HepG2 (cell line): ENCODE data around the gene MYEOV. TPM values are rescaled to one million over a fixed set of nuclear protein-coding genes. Genes with fewer than 3 reads are reported as not detected.

Source experiments
- ATAC-seq: fragments of 200-7000 bp; cut with Tn5 transposase; 3 replicates; pipeline ENCODE4 v1.9.1; 2020; ENCODE audit warnings: mild to moderate bottlenecking, moderate library complexity
- BruUV-seq: library from RNA; stranded (reverse); fragments of 400-500 nt; replicated peaks from 2 replicates; lab custom pipeline; 2021; lab: Mats Ljungman, UMichigan
- CTCF ChIA-PET: fragments of 300-600 bp; formaldehyde crosslinking; extraction: SDS; loops from one replicate; lab custom pipeline; 2021; ENCODE audit warnings: low total read pairs, inconsistent platforms, low intra/inter-chr PET ratio; lab: Yijun Ruan, JAX
- POLR2A ChIA-PET: fragments of 350-600 bp; sonication (Branson Sonifier 250); formaldehyde crosslinking; loops from one replicate; lab custom pipeline; 2020; ENCODE audit warnings: antibody characterized with exemption, inconsistent platforms; lab: Yijun Ruan, JAX
- DNase-seq: peaks from one replicate; pipeline ENCODE4 v3.0.0-alpha.2; 2015; ENCODE audit warnings: low spot score
- FAIRE-seq: peaks from 3 replicates; lab custom pipeline; 2011; peaks lifted over from hg19 to GRCh38; lab: Jason Lieb, UNC
- H2AFZ ChIP-seq: one replicate; pipeline ENCODE4 v1.6.1; 2011; ENCODE audit warnings: low read length, inconsistent platforms
- H3K27ac ChIP-seq: fragments of 300-600 bp; 3 replicates; pipeline ENCODE4 v1.8.0; 2011; ENCODE audit warnings: mixed run types, mild to moderate bottlenecking, mixed read lengths, low read length, inconsistent platforms; ENCODE audit not compliant: insufficient read depth; ENCODE audit errors: extremely low read length
- H3K27me3 ChIP-seq, 2 experiments: fragments of 200-600 bp in 1 of 2; 2 replicates in 1 of 2; 3 replicates in 1 of 2; pipeline versions ENCODE4 v1.6.0 to v1.8.0; 2011; ENCODE audit warnings: low read length in 2 of 2, mild to moderate bottlenecking in 2 of 2, moderate library complexity in 2 of 2, inconsistent platforms in 1 of 2; ENCODE audit not compliant: insufficient read depth in 2 of 2, control insufficient read depth in 1 of 2
- H3K36me3 ChIP-seq, 2 experiments: fragments of 200-600 bp in 1 of 2; replicated peaks in 1 of 2; 2 replicates in 1 of 2; 3 replicates in 1 of 2; pipeline versions ENCODE4 v1.5.1 to v1.8.0; 2011; ENCODE audit warnings: low read length in 2 of 2, inconsistent platforms in 1 of 2; ENCODE audit not compliant: insufficient read depth in 2 of 2, control insufficient read depth in 1 of 2
- H3K4me1 ChIP-seq: 2 replicates; pipeline ENCODE4 v1.5.1; 2012; ENCODE audit warnings: low read length, inconsistent platforms; ENCODE audit not compliant: insufficient read depth
- H3K4me2 ChIP-seq: 2 replicates; pipeline ENCODE4 v1.6.0; 2011; ENCODE audit warnings: low read depth, low read length, inconsistent platforms
- H3K4me3 ChIP-seq, 3 experiments: fragments of 200-600 bp in 1 of 3; sonication (generic), shearing (Covaris generic) in 1 of 3; replicated peaks in 1 of 3; 2 replicates each; pipeline ENCODE4 v1.5.1; 2011 to 2016; ENCODE audit warnings: low read length in 3 of 3, inconsistent platforms in 2 of 3, low read depth in 2 of 3, mild to moderate bottlenecking in 2 of 3, control low read depth in 1 of 3, mixed read lengths in 1 of 3; ENCODE audit not compliant: insufficient read depth in 1 of 3
- H3K79me2 ChIP-seq: one replicate; pipeline ENCODE4 v1.6.1; 2011; ENCODE audit warnings: low read length, inconsistent platforms; ENCODE audit not compliant: insufficient read depth
- H3K9ac ChIP-seq: 2 replicates; pipeline ENCODE4 v1.6.0; 2011; ENCODE audit warnings: mild to moderate bottlenecking, low read depth, low read length, inconsistent platforms; ENCODE audit not compliant: insufficient read depth
- H3K9me3 ChIP-seq: 2 replicates; pipeline ENCODE4 v1.5.1; 2012; ENCODE audit warnings: mild to moderate bottlenecking, low read length
- H4K20me1 ChIP-seq: 2 replicates; pipeline ENCODE4 v1.6.0; 2011; ENCODE audit warnings: inconsistent platforms, mild to moderate bottlenecking, low read length, moderate library complexity; ENCODE audit not compliant: insufficient read depth
- HNF4G ChIP-seq, 2 experiments: sonication (generic) in 1 of 2; formaldehyde crosslinking in 1 of 2; IDR thresholded peaks; 2 replicates each; pipeline versions ENCODE4 v1.4.0 to v1.6.1; 2011 to 2020; ENCODE audit warnings: borderline replicate concordance in 2 of 2, low read depth in 2 of 2, mild to moderate bottlenecking in 2 of 2, low read length in 1 of 2, missing genetic modification reagents in 1 of 2, moderate library complexity in 1 of 2
- KLF13 ChIP-seq: sonication (generic); formaldehyde crosslinking; IDR thresholded peaks from 2 replicates; pipeline ENCODE4 v1.4.0; 2020; ENCODE audit warnings: mild to moderate bottlenecking, missing genetic modification reagents
- KLF15 ChIP-seq: sonication (generic); formaldehyde crosslinking; IDR thresholded peaks from 2 replicates; pipeline ENCODE4 v1.8.1; 2023; ENCODE audit warnings: borderline replicate concordance, mild to moderate bottlenecking, inconsistent platforms, missing genetic modification reagents, mixed read lengths
- MTF1 ChIP-seq: sonication (generic); formaldehyde crosslinking; IDR thresholded peaks from 2 replicates; pipeline ENCODE4 v1.5.0; 2020; ENCODE audit warnings: missing genetic modification reagents
- MTF2 ChIP-seq: sonication (generic); formaldehyde crosslinking; IDR thresholded peaks from 2 replicates; pipeline ENCODE4 v1.5.0; 2020; ENCODE audit warnings: missing genetic modification reagents, borderline replicate concordance
- MZF1 ChIP-seq: sonication (generic); formaldehyde crosslinking; IDR thresholded peaks from 2 replicates; pipeline ENCODE4 v1.8.1; 2023; ENCODE audit warnings: mild to moderate bottlenecking, missing genetic modification reagents, borderline replicate concordance
- NR1H2 ChIP-seq: sonication (generic); formaldehyde crosslinking; IDR thresholded peaks from 2 replicates; pipeline ENCODE4 v1.8.1; 2022; ENCODE audit warnings: low read depth, missing genetic modification reagents, borderline replicate concordance
- SMAD1 ChIP-seq: sonication (generic); formaldehyde crosslinking; IDR thresholded peaks from 2 replicates; pipeline ENCODE4 v1.4.0; 2020; ENCODE audit warnings: missing genetic modification reagents, low read depth, mild to moderate bottlenecking, borderline replicate concordance
- THAP8 ChIP-seq: sonication (generic); formaldehyde crosslinking; IDR thresholded peaks from 2 replicates; pipeline ENCODE4 v1.5.1; 2020; ENCODE audit warnings: missing genetic modification reagents, mild to moderate bottlenecking, borderline replicate concordance
- U2AF2 ChIP-seq: fragments of 200-400 bp; formaldehyde crosslinking; IDR thresholded peaks from 2 replicates; pipeline ENCODE4 v1.6.1; 2017; ENCODE audit warnings: low read depth, mild to moderate bottlenecking, low read length
- WIZ ChIP-seq: sonication (generic); formaldehyde crosslinking; IDR thresholded peaks from 2 replicates; pipeline ENCODE4 v1.5.1; 2020; ENCODE audit warnings: mild to moderate bottlenecking, missing genetic modification reagents
- ZBTB20 ChIP-seq: sonication (generic); formaldehyde crosslinking; IDR thresholded peaks from 2 replicates; pipeline ENCODE4 v1.8.1; 2023; ENCODE audit warnings: missing genetic modification reagents, low read depth, mild to moderate bottlenecking, borderline replicate concordance
- ZNF263 ChIP-seq: sonication (generic); formaldehyde crosslinking; IDR thresholded peaks from 2 replicates; pipeline ENCODE4 v1.4.0; 2020; ENCODE audit warnings: missing genetic modification reagents
- ZNF841 ChIP-seq: sonication (generic); formaldehyde crosslinking; IDR thresholded peaks from 2 replicates; pipeline ENCODE4 v1.8.1; 2023; ENCODE audit warnings: missing genetic modification reagents, borderline replicate concordance
- ZNF879 ChIP-seq: sonication (generic); formaldehyde crosslinking; IDR thresholded peaks from 2 replicates; pipeline ENCODE4 v1.8.1; 2023; ENCODE audit warnings: missing genetic modification reagents
- WGBS: methylation state at CpG from one replicate; pipeline ENCODE4 v1.1.6; 2017; ENCODE audit warnings: low lambda C conversion rate; 5-methylcytosine and 5-hydroxymethylcytosine counted together
- in situ Hi-C: cut with HindIII; loops from 2 replicates; pipeline ENCODE4 v1.10.0; 2017; ENCODE audit warnings: low pct_unique_long_range_greater_than_20kb; ENCODE audit not compliant: extremely low pct_ligation_motif_present
- intact Hi-C: fragments of 100-400 bp; cut with micrococcal nuclease; formaldehyde crosslinking; loops from one replicate; pipeline ENCODE4 v1.10.0; 2022; ENCODE audit not compliant: unreplicated experiment
- polyA plus RNA-seq, 8 experiments: library from polyadenylated mRNA; depleted of rRNA in 3 of 8; stranded (reverse) in 7 of 8; unstranded in 1 of 8; fragments of >200 nt; fragmentation: Illumina TruSeq in 4 of 8; extraction: Trizol in 4 of 8; gene quantifications; 2 replicates each; pipeline versions ENCODE4 v1.2.1 to v1.2.3, GENCODE V29; 2011 to 2016; ENCODE audit warnings: low read depth in 4 of 8, missing spikeins in 1 of 8, mixed read lengths in 1 of 8; ENCODE audit not compliant: insufficient read depth in 1 of 8
- total RNA-seq, 5 experiments: library from RNA; depleted of rRNA; stranded (reverse); fragments of >200 nt; fragmentation: Illumina TruSeq; extraction: Trizol; gene quantifications; 2 replicates each; pipeline ENCODE4 v1.2.3, GENCODE V29; 2016; ENCODE audit warnings: low read depth in 1 of 5
- TF ChIP-seq, protein P1 (sequence below): sonication (generic); IDR thresholded peaks from 2 replicates; pipeline ENCODE4 v1.6.1; 2016; ENCODE audit warnings: low read depth, borderline replicate concordance
- TF ChIP-seq, protein P2 (sequence below): sonication (generic); formaldehyde crosslinking; IDR thresholded peaks from 2 replicates; pipeline ENCODE4 v1.5.0; 2020; ENCODE audit warnings: mild to moderate bottlenecking, missing genetic modification reagents

The MYEOV gene
- total and polyA plus RNA-seq, 2 of the 13 experiments (the other 11 are each of a cell fraction or from before 2014, with no cell fraction given): 0.33 to 1.8 TPM

GRCh38 chr11:69280451-69280850 is 13.5 kb upstream of the MYEOV start:
- intact Hi-C loops (no loop called here), in situ Hi-C loops (no loop called here)
- FAIRE-seq (no peak), ATAC-seq (no peak), DNase-seq (no peak)
- no peak overlapping the region for H3K4me3 ChIP-seq
- H3K79me2 ChIP-seq: no peaks in the 10 kb centered on the region
- H3K9me3 ChIP-seq: no peaks in the 10 kb centered on the region
- H2AFZ ChIP-seq: no peak overlapping the region
- H3K9ac ChIP-seq: no peak overlapping the region
- ChIA-PET CTCF (no interaction called here), POLR2A (no interaction called here)
- H3K4me1 ChIP-seq: peaks cover 17% of the 10 kb centered on the region
- 50% methylated on average over 2 of the region's 2 CpGs for WGBS
- no peaks in the 10 kb centered on the region for H3K36me3 ChIP-seq
- TF ChIP-seq, protein P1, sequence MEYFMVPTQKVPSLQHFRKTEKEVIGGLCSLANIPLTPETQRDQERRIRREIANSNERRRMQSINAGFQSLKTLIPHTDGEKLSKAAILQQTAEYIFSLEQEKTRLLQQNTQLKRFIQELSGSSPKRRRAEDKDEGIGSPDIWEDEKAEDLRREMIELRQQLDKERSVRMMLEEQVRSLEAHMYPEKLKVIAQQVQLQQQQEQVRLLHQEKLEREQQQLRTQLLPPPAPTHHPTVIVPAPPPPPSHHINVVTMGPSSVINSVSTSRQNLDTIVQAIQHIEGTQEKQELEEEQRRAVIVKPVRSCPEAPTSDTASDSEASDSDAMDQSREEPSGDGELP: no peak
- TF ChIP-seq WIZ (CRISPR knock-in tag): no peak
- no peak for TF ChIP-seq THAP8
- no peak for TF ChIP-seq SMAD1 (CRISPR knock-in tag)
- TF ChIP-seq ZNF263 (CRISPR knock-in tag): no peak
- TF ChIP-seq ZNF879 (CRISPR knock-in tag): no peak
- no peak for TF ChIP-seq KLF13 (CRISPR knock-in tag)
- TF ChIP-seq MZF1: no peak
- no peak for TF ChIP-seq MTF2
- no peak for TF ChIP-seq ZNF841
- TF ChIP-seq HNF4G (IDR thresholded peaks at IDR 0.05; ENCODE audit: borderline replicate concordance, low read depth, low read length): no peak
- TF ChIP-seq HNF4G (CRISPR knock-in tag; IDR thresholded peaks at IDR 0.05; ENCODE audit: borderline replicate concordance, low read depth): no peak
- no peak for TF ChIP-seq NR1H2 (CRISPR knock-in tag)
- no peak for TF ChIP-seq ZBTB20
- no peak for TF ChIP-seq MTF1 (CRISPR knock-in tag)
- no peak for TF ChIP-seq KLF15 (CRISPR knock-in tag)
- TF ChIP-seq, protein P2, sequence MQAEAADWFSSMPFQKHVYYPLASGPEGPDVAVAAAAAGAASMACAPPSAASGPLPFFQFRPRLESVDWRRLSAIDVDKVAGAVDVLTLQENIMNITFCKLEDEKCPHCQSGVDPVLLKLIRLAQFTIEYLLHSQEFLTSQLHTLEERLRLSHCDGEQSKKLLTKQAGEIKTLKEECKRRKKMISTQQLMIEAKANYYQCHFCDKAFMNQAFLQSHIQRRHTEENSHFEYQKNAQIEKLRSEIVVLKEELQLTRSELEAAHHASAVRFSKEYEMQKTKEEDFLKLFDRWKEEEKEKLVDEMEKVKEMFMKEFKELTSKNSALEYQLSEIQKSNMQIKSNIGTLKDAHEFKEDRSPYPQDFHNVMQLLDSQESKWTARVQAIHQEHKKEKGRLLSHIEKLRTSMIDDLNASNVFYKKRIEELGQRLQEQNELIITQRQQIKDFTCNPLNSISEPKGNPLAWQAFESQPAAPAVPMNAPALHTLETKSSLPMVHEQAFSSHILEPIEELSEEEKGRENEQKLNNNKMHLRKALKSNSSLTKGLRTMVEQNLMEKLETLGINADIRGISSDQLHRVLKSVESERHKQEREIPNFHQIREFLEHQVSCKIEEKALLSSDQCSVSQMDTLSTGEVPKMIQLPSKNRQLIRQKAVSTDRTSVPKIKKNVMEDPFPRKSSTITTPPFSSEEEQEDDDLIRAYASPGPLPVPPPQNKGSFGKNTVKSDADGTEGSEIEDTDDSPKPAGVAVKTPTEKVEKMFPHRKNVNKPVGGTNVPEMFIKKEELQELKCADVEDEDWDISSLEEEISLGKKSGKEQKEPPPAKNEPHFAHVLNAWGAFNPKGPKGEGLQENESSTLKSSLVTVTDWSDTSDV (CRISPR knock-in tag): no peak
- TF ChIP-seq U2AF2: no peak
- no peak overlapping the region for H3K27ac ChIP-seq
- H3K4me2 ChIP-seq: no peak overlapping the region
- BruUV-seq: no TSS peak
- H3K27me3 ChIP-seq: peaks cover 0 to 15% of the 10 kb centered on the region in 2 experiments; a peak in 2 of 5 replicates
- no peaks in the 10 kb centered on the region for H4K20me1 ChIP-seq
